Heart left ventricle (tissue), 16 donors: ENCODE results near the gene PRICKLE2. TPM values are rescaled to one million over a fixed set of nuclear protein-coding genes. Genes with fewer than 3 reads are reported as not detected.

Source experiments
- ATAC-seq, 4 donors: fragments of 200-7000 bp; cut with Tn5 transposase; one replicate each; pipeline ENCODE4 v1.9.1; 2020 to 2022; ENCODE audit warnings: moderate library complexity in 4 of 4, mild to moderate bottlenecking in 3 of 4, moderate number of reproducible peaks in 1 of 4
- DNase-seq, 5 donors: peaks; one replicate each; pipeline ENCODE4 v3.0.0-alpha.2; 2020
- H3K27ac ChIP-seq, 12 donors: fragments of 200-600 bp; sonication (generic) in 4 of 12; one replicate each; pipeline versions ENCODE4 v1.5.0 to v1.8.0; 2016 to 2022; ENCODE audit warnings: mild to moderate bottlenecking in 2 of 12
- H3K27me3 ChIP-seq, 9 donors: fragments of 200-600 bp; sonication (generic) in 2 of 9; one replicate each; pipeline versions ENCODE4 v1.5.1 to v1.8.0; 2016 to 2022; ENCODE audit warnings: mild to moderate bottlenecking in 3 of 9
- H3K36me3 ChIP-seq, 9 donors: fragments of 200-600 bp; sonication (generic) in 2 of 9; one replicate each; pipeline versions ENCODE4 v1.5.0 to v1.8.0; 2018 to 2022; ENCODE audit warnings: mild to moderate bottlenecking in 2 of 9
- H3K4me1 ChIP-seq, 12 donors: fragments of 200-600 bp; sonication (generic) in 4 of 12; one replicate each; pipeline versions ENCODE4 v1.5.0 to v1.8.0; 2016 to 2022; ENCODE audit warnings: mild to moderate bottlenecking in 3 of 12
- H3K4me3 ChIP-seq, 12 donors: fragments of 200-600 bp; sonication (generic) in 4 of 12; one replicate each; pipeline versions ENCODE4 v1.5.0 to v1.8.0; 2017 to 2022; ENCODE audit warnings: mild to moderate bottlenecking in 9 of 12, moderate library complexity in 4 of 12
- H3K9me3 ChIP-seq, 12 donors: fragments of 200-600 bp; sonication (generic) in 4 of 12; one replicate each; pipeline versions ENCODE4 v1.5.0 to v1.8.0; 2016 to 2022; ENCODE audit warnings: mild to moderate bottlenecking in 1 of 12
- CTCF ChIP-seq, 12 donors: fragments of 200-600 bp; sonication (generic) in 4 of 12; IDR thresholded peaks; one replicate each; pipeline versions ENCODE4 v1.5.0 to v1.8.0; 2018 to 2022; ENCODE audit warnings: antibody characterized with exemption in 12 of 12, mild to moderate bottlenecking in 5 of 12
- POLR2A ChIP-seq, 2 donors: fragments of 450-650 bp; IDR thresholded peaks; one replicate each; pipeline ENCODE4 v1.6.1; 2017; ENCODE audit warnings: antibody characterized with exemption in 2 of 2, mild to moderate bottlenecking in 2 of 2, moderate library complexity in 2 of 2
- WGBS, 4 donors: extraction: QIAGEN DNeasy Blood & Tissue Kit in 2 of 4; methylation state at CpG; one replicate each; pipeline versions ENCODE4 v1.1.5 to v1.1.7; 2013 to 2018; 5-methylcytosine and 5-hydroxymethylcytosine counted together
- intact Hi-C, 10 donors: fragments of 100-400 bp; cut with DNase I; formaldehyde crosslinking; loops; one replicate each; pipeline versions ENCODE4 v1.11.1 to v1.14.2; 2022
- polyA plus RNA-seq, 2 donors: library from polyadenylated mRNA; stranded (reverse); fragments of 200-250 nt; gene quantifications; one replicate each; pipeline ENCODE4 v1.2.3, GENCODE V29; 2013
- total RNA-seq, 9 donors: library from RNA; depleted of rRNA in 2 of 9; stranded (reverse); fragments of >200 nt in 2 of 9; fragmentation: NEBNext Ultra II Directional in 3 of 9; extraction: Animal tissue kit (Norgen Biotek cat#: 25700) in 3 of 9; gene quantifications; one replicate each; pipeline versions ENCODE4 v1.1.0 to v1.2.4, GENCODE V29; 2016 to 2023
- donor health status: ischemic (EF 13 %, LVEDD 7.1; RV severe dilation, severe dysfunction).
- donor health status: healthy with polysubstance abuse.
- donor health status: DM: no; HTN: yes; CAD: no.
- donor health status: DM: no; HTN: no; CAD: no.
- donor health status: ischemic (EF 25% LVEDD 6.9; RV normal size, moderate dysfunction).
- donor health status: ischemic (EF 25% LVEDD 5.7; RV mildly dilated, moderate dysfunction).
- donor health status: healthy.
- donor health status: DM: yes; HTN: yes; CAD: no.
- donor health status: ischemic (EF 35%, LVEDD 5.7; RV mildly dilated, moderate dysfunction).
- donor health status: nonischemic (EF 11% LVEDD 7.7; RV severe dilation, severe dysfunction).
- donor health status: DM: yes; HTN: yes; CAD: no.
- donor health status: PGD.
- donor health status: ischemic (EF 29% LVEDD 5.4; RV normal size, mild dysfunction).
- donor health status: nonischemic (EF 23%, LVEDD 6.1; RV moderate dilation, normal function).

PRICKLE2 gene
- total and polyA plus RNA-seq, 11 donors: 1.5 to 15.2 (median 7.3) TPM

- DNase-seq: no peak
- ATAC-seq: no peak
- H3K9me3 ChIP-seq: no peaks in the 10 kb centered on the region
- intact Hi-C loops: no loop called here
- no peak overlapping the region for H3K4me3 ChIP-seq
- 49 to 64% (median 56%) methylated on average over 2 of the region's 2 CpGs for WGBS, 4 donors
- TF ChIP-seq CTCF (IDR thresholded peaks at IDR 0.05) (no peak), POLR2A (IDR thresholded peaks at IDR 0.05) (no peak)
- H3K36me3 ChIP-seq: no peaks in the 10 kb centered on the region
- H3K4me1 ChIP-seq: peaks cover 0 to 19% (median 7%) of the 10 kb centered on the region in 12 donors
- H3K27ac ChIP-seq: peak overlapping the region in 6 of 12 donors; percentile 6 to 69 (median 37)
- no peaks in the 10 kb centered on the region for H3K27me3 ChIP-seq
Observed at GRCh38 chr3:64063983-64064438, 161.3 kb downstream of the PRICKLE2 start.

DNA sequence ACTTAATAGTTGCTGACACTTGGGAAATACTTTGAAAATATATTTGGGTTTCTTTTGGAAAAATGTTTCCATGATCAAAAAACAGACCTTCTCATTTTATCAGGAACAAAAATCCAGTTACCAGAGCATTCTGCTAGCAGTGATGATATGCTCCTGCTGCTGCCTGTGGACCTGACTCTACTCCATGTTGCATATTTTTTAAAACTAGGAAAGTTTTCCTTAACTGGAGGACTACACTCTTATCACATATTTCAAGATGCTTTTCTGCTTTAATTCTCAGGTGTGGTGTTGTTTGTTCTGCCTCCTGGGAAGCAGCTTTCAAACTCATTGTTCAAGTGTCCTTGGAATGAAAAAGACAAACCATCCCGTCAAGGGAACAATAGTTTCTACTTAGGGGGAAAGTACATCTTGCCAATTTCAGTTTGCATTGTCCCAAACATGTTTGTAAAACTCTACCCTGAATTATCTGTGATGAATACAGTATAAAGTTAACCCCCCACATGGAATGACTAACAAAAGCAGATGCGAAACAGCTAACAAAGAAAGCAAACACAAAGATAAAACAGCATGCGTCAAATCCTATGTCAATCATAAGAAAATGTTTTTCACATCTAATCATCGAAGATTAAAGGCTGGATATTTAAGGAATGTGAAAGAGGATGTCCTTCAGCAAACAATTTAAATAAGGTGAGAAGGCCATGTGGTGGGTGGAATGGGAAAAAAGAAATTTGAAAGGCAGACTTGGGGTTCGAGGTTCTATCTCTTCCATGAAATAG, 161.9 kb downstream of the PRICKLE2 start:
- Histone ChIP-seq H3K27ac (peak overlapping the region in 7 of 12 donors; percentile 4 to 69 (median 39)), H3K27me3 (no peaks in the 10 kb centered on the region), H3K36me3 (no peaks in the 10 kb centered on the region), H3K9me3 (no peaks in the 10 kb centered on the region), H3K4me1 (peaks cover 0 to 19% (median 7%) of the 10 kb centered on the region in 12 donors), H3K4me3 (no peak overlapping the region)
- TF ChIP-seq CTCF (IDR thresholded peaks at IDR 0.05): no peak
- WGBS, 4 donors: 56 to 65% (median 64%) methylated on average over 5 of the region's 5 CpGs
- intact Hi-C loops: no loop called here
- ATAC-seq (peak in 2 of 4 donors; percentile 29 to 80), DNase-seq (no peak)

DNA sequence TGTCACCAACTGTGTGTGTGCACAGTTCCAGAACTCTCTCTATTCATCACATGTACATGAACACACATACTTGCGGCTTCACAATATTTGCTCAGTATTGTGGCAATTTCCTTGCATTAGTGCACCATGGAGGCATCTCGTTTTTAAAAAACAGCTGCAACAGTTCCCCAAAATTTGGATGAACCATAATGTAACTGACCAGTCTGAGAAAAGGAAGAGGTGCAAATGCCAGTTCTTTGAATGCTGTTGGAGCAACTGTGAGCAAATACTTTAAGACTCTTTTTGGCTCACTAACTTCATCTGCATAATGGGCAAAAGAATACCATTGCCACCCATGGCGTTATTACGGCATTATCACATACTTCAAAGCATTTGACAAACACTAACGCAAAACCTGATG, 163.6 kb downstream of the PRICKLE2 start:
- Histone ChIP-seq H3K36me3 (no peaks in the 10 kb centered on the region), H3K4me3 (no peak overlapping the region), H3K27me3 (no peaks in the 10 kb centered on the region), H3K27ac (no peak overlapping the region), H3K9me3 (no peaks in the 10 kb centered on the region), H3K4me1 (peaks cover 0 to 8% (median 4%) of the 10 kb centered on the region in 12 donors)
- 92 to 95% (median 93%) methylated on average over 5 of the region's 5 CpGs for WGBS, 4 donors
- intact Hi-C loops: no loop called here
- TF ChIP-seq CTCF (IDR thresholded peaks at IDR 0.05) (no peak), POLR2A (IDR thresholded peaks at IDR 0.05) (no peak)
- DNase-seq (no peak), ATAC-seq (no peak)

- no peak overlapping the region for H3K4me3 ChIP-seq
- H3K36me3 ChIP-seq: no peaks in the 10 kb centered on the region
- no peak for DNase-seq
- intact Hi-C loops: no loop called here
- WGBS, 4 donors: 75 to 86% (median 77%) methylated on average over 3 of the region's 3 CpGs
- peaks cover 0 to 8% (median 4%) of the 10 kb centered on the region in 12 donors for H3K4me1 ChIP-seq
- ATAC-seq: no peak
- no peak for TF ChIP-seq CTCF (IDR thresholded peaks at IDR 0.05)
- no peak for TF ChIP-seq POLR2A (IDR thresholded peaks at IDR 0.05)
- no peaks in the 10 kb centered on the region for H3K9me3 ChIP-seq
- no peaks in the 10 kb centered on the region for H3K27me3 ChIP-seq
- H3K27ac ChIP-seq: no peak overlapping the region
Observed at GRCh38 chr3:64059484-64060175, 165.6 kb downstream of the PRICKLE2 start.
